Gastroesophageal sphincter (tissue), 3 donors: ENCODE data around the gene ALKBH6.

Source experiments
- EP300 ChIP-seq: sonication (generic); formaldehyde crosslinking; IDR thresholded peaks from one replicate; pipeline ENCODE4 v1.6.1; 2017; ENCODE audit warnings: antibody characterized with exemption, mild to moderate bottlenecking
- POLR2A ChIP-seq, 2 donors: fragments of 450-650 bp; IDR thresholded peaks; one replicate each; pipeline ENCODE4 v1.6.1; 2017; ENCODE audit warnings: antibody characterized with exemption in 2 of 2, mild to moderate bottlenecking in 2 of 2, moderate library complexity in 1 of 2
- POLR2AphosphoS5 ChIP-seq: sonication (generic); formaldehyde crosslinking; IDR thresholded peaks from one replicate; pipeline ENCODE4 v1.6.1; 2017; ENCODE audit warnings: antibody characterized with exemption
- TF ChIP-seq, protein P1 (sequence below), 4 experiments: fragments of 200-600 bp in 2 of 4; fragments of 450-650 bp in 2 of 4; sonication (generic) in 1 of 4; IDR thresholded peaks; one replicate each; pipeline ENCODE4 v1.5.1; 2017 to 2019; ENCODE audit warnings: antibody characterized with exemption in 4 of 4, mild to moderate bottlenecking in 2 of 4, moderate library complexity in 2 of 4

DNA sequence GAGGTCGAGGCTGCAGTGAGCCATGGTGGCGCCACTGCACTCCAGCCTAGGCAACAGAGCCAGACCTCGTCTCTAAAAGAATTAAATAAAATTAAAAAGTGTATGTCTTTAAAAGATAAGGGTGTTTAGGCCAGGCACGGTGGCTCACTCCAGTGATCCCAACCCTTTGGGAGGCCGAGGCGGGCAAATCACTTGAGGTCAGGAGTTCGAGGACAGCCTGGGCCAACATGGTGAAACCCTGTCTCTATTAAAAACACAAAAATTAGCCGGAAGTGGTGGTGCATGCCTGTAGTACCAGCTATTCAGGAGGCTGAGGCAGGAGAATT, 26.5 kb downstream of the ALKBH6 start:
- TF ChIP-seq, protein P1, sequence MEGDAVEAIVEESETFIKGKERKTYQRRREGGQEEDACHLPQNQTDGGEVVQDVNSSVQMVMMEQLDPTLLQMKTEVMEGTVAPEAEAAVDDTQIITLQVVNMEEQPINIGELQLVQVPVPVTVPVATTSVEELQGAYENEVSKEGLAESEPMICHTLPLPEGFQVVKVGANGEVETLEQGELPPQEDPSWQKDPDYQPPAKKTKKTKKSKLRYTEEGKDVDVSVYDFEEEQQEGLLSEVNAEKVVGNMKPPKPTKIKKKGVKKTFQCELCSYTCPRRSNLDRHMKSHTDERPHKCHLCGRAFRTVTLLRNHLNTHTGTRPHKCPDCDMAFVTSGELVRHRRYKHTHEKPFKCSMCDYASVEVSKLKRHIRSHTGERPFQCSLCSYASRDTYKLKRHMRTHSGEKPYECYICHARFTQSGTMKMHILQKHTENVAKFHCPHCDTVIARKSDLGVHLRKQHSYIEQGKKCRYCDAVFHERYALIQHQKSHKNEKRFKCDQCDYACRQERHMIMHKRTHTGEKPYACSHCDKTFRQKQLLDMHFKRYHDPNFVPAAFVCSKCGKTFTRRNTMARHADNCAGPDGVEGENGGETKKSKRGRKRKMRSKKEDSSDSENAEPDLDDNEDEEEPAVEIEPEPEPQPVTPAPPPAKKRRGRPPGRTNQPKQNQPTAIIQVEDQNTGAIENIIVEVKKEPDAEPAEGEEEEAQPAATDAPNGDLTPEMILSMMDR (IDR thresholded peaks at IDR 0.05), result no peak
- TF ChIP-seq POLR2A (IDR thresholded peaks at IDR 0.05) (no peak), EP300 (no peak), POLR2AphosphoS5 (no peak)
